HepG2 (cell line): ENCODE data around the gene CCDC86. TPM values are rescaled to one million over a fixed set of nuclear protein-coding genes. Genes with fewer than 3 reads are reported as not detected.

Experiments used
- AKAP8 ChIP-seq: sonication (generic); formaldehyde crosslinking; IDR thresholded peaks from 2 replicates; pipeline ENCODE4 v1.5.1; 2020; ENCODE audit warnings: mild to moderate bottlenecking, missing genetic modification reagents
- EZH2 ChIP-seq: conservative IDR thresholded peaks from 2 replicates; pipeline ENCODE4 v1.6.1; 2012; ENCODE audit warnings: mild to moderate bottlenecking, low read depth, low read length, moderate library complexity
- IKZF1 ChIP-seq: fragments of 450-650 bp; IDR thresholded peaks from 2 replicates; pipeline ENCODE4 v1.7.1; 2016
- LBX2 ChIP-seq: sonication (generic); formaldehyde crosslinking; IDR thresholded peaks from 2 replicates; pipeline ENCODE4 v1.5.0; 2020; ENCODE audit warnings: missing genetic modification reagents, mild to moderate bottlenecking, borderline replicate concordance
- MTERF4 ChIP-seq: sonication (generic); formaldehyde crosslinking; IDR thresholded peaks from 2 replicates; pipeline ENCODE4 v1.8.0; 2023; ENCODE audit warnings: mild to moderate bottlenecking, missing genetic modification reagents
- PREB ChIP-seq: sonication (generic); formaldehyde crosslinking; IDR thresholded peaks from 2 replicates; pipeline ENCODE4 v1.4.0; 2020; ENCODE audit warnings: missing genetic modification reagents
- SNRNP70 ChIP-seq: fragments of 200-400 bp; formaldehyde crosslinking; IDR thresholded peaks from 2 replicates; pipeline ENCODE4 v1.6.1; 2017; ENCODE audit warnings: mild to moderate bottlenecking, low read depth, low read length, moderate library complexity
- SRSF1 ChIP-seq: fragments of 200-400 bp; formaldehyde crosslinking; optimal IDR thresholded peaks from 2 replicates; pipeline ENCODE3; 2017; ENCODE audit warnings: mild to moderate bottlenecking, low read depth, low read length, moderate library complexity
- TFDP2 ChIP-seq: sonication (generic); formaldehyde crosslinking; IDR thresholded peaks from 2 replicates; pipeline ENCODE4 v1.4.0; 2020; ENCODE audit warnings: missing genetic modification reagents
- THYN1 ChIP-seq: sonication (generic); formaldehyde crosslinking; IDR thresholded peaks from 2 replicates; pipeline ENCODE4 v1.8.1; 2023; ENCODE audit warnings: low read depth, mild to moderate bottlenecking, moderate library complexity, missing genetic modification reagents, borderline replicate concordance
- ZNF160 ChIP-seq: sonication (generic); formaldehyde crosslinking; IDR thresholded peaks from 2 replicates; pipeline ENCODE4 v1.8.0; 2022; ENCODE audit warnings: mild to moderate bottlenecking, inconsistent platforms, missing genetic modification reagents
- ZNF234 ChIP-seq: sonication (generic); formaldehyde crosslinking; conservative IDR thresholded peaks from 2 replicates; pipeline ENCODE4 v1.5.1; 2020; ENCODE audit warnings: mild to moderate bottlenecking, missing genetic modification reagents
- ZNF296 ChIP-seq: sonication (generic); formaldehyde crosslinking; conservative IDR thresholded peaks from 2 replicates; pipeline ENCODE4 v1.5.0; 2020; ENCODE audit warnings: mild to moderate bottlenecking, missing genetic modification reagents
- polyA plus RNA-seq, 8 experiments: library from polyadenylated mRNA; depleted of rRNA in 3 of 8; stranded (reverse) in 7 of 8; unstranded in 1 of 8; fragments of >200 nt; fragmentation: Illumina TruSeq in 4 of 8; extraction: Trizol in 4 of 8; gene quantifications; 2 replicates each; pipeline versions ENCODE4 v1.2.1 to v1.2.3, GENCODE V29; 2011 to 2016; ENCODE audit warnings: low read depth in 4 of 8, missing spikeins in 1 of 8, mixed read lengths in 1 of 8; ENCODE audit not compliant: insufficient read depth in 1 of 8
- total RNA-seq, 5 experiments: library from RNA; depleted of rRNA; stranded (reverse); fragments of >200 nt; fragmentation: Illumina TruSeq; extraction: Trizol; gene quantifications; 2 replicates each; pipeline ENCODE4 v1.2.3, GENCODE V29; 2016; ENCODE audit warnings: low read depth in 1 of 5
- TF ChIP-seq, protein P1 (sequence below): sonication (generic); IDR thresholded peaks from 2 replicates; pipeline ENCODE4 v1.6.1; 2016; ENCODE audit warnings: low read depth, borderline replicate concordance
- TF ChIP-seq, protein P2 (sequence below): sonication (generic); formaldehyde crosslinking; IDR thresholded peaks from 2 replicates; pipeline ENCODE4 v1.8.1; 2023; ENCODE audit warnings: missing genetic modification reagents, mild to moderate bottlenecking, borderline replicate concordance
- TF ChIP-seq, protein P3 (sequence below): sonication (generic); formaldehyde crosslinking; IDR thresholded peaks from 2 replicates; pipeline ENCODE4 v1.5.0; 2020; ENCODE audit warnings: missing genetic modification reagents
- TF ChIP-seq, protein P4 (sequence below): sonication (generic); formaldehyde crosslinking; IDR thresholded peaks from 2 replicates; pipeline ENCODE4 v1.5.1; 2020; ENCODE audit warnings: mild to moderate bottlenecking, moderate library complexity, missing genetic modification reagents
- TF ChIP-seq, protein P5 (sequence below): sonication (generic); formaldehyde crosslinking; IDR thresholded peaks from 2 replicates; pipeline ENCODE4 v1.8.0; 2022; ENCODE audit warnings: mild to moderate bottlenecking, missing genetic modification reagents

CCDC86 gene
- total and polyA plus RNA-seq, 2 of the 13 experiments (the other 11 are each of a cell fraction or from before 2014, with no cell fraction given): 33.8 to 37.6 TPM

- TF ChIP-seq LBX2 (CRISPR knock-in tag) (peak; percentile 72; the same call in 1 of the 2 replicates), MTERF4 (CRISPR knock-in tag) (peak; percentile 89; the same call in 1 of the 2 replicates), IKZF1 (no peak), SRSF1 (peak; percentile 25), AKAP8 (CRISPR knock-in tag) (no peak), TFDP2 (CRISPR knock-in tag) (peak; percentile 79), THYN1 (CRISPR knock-in tag) (no peak), ZNF296 (CRISPR knock-in tag) (no peak), ZNF160 (CRISPR knock-in tag) (peak; percentile 83; the same call in 1 of the 2 replicates), PREB (CRISPR knock-in tag) (no peak), SNRNP70 (no peak), ZNF234 (peak; percentile 77; the same call in 1 of the 2 replicates), EZH2 (no peak)
- TF ChIP-seq, protein P1, sequence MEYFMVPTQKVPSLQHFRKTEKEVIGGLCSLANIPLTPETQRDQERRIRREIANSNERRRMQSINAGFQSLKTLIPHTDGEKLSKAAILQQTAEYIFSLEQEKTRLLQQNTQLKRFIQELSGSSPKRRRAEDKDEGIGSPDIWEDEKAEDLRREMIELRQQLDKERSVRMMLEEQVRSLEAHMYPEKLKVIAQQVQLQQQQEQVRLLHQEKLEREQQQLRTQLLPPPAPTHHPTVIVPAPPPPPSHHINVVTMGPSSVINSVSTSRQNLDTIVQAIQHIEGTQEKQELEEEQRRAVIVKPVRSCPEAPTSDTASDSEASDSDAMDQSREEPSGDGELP: peak; percentile 33; the same call in 1 of the 2 replicates
- TF ChIP-seq, protein P2, sequence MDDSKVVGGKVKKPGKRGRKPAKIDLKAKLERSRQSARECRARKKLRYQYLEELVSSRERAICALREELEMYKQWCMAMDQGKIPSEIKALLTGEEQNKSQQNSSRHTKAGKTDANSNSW (CRISPR knock-in tag): 0 out of 2 replicates have a peak, but pooled peaks have one; percentile 62
- TF ChIP-seq, protein P3, sequence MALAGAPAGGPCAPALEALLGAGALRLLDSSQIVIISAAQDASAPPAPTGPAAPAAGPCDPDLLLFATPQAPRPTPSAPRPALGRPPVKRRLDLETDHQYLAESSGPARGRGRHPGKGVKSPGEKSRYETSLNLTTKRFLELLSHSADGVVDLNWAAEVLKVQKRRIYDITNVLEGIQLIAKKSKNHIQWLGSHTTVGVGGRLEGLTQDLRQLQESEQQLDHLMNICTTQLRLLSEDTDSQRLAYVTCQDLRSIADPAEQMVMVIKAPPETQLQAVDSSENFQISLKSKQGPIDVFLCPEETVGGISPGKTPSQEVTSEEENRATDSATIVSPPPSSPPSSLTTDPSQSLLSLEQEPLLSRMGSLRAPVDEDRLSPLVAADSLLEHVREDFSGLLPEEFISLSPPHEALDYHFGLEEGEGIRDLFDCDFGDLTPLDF (CRISPR knock-in tag): peak; percentile 56; the same call in 1 of the 2 replicates
- TF ChIP-seq, protein P4, sequence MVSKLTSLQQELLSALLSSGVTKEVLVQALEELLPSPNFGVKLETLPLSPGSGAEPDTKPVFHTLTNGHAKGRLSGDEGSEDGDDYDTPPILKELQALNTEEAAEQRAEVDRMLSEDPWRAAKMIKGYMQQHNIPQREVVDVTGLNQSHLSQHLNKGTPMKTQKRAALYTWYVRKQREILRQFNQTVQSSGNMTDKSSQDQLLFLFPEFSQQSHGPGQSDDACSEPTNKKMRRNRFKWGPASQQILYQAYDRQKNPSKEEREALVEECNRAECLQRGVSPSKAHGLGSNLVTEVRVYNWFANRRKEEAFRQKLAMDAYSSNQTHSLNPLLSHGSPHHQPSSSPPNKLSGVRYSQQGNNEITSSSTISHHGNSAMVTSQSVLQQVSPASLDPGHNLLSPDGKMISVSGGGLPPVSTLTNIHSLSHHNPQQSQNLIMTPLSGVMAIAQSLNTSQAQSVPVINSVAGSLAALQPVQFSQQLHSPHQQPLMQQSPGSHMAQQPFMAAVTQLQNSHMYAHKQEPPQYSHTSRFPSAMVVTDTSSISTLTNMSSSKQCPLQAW (CRISPR knock-in tag): peak; percentile 96
- TF ChIP-seq, protein P5, sequence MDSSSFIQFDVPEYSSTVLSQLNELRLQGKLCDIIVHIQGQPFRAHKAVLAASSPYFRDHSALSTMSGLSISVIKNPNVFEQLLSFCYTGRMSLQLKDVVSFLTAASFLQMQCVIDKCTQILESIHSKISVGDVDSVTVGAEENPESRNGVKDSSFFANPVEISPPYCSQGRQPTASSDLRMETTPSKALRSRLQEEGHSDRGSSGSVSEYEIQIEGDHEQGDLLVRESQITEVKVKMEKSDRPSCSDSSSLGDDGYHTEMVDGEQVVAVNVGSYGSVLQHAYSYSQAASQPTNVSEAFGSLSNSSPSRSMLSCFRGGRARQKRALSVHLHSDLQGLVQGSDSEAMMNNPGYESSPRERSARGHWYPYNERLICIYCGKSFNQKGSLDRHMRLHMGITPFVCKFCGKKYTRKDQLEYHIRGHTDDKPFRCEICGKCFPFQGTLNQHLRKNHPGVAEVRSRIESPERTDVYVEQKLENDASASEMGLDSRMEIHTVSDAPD (CRISPR knock-in tag): no peak
Observed at GRCh38 chr11:60841797-60842667, at the start of gene CCDC86 (continued).
